HG03354 (cell line): ENCODE data around the gene HBA2.
"Not testable (repeated sequence)": the region's sequence is repeated elsewhere in the genome, so short reads cannot be mapped to it uniquely, and the experiment has no call there.

ENCODE experiments used
- ATAC-seq: cut with Tn5 transposase; IDR thresholded peaks from one replicate; pipeline ENCODE4 v1.9.1; 2021; ENCODE audit warnings: mild to moderate bottlenecking; ENCODE audit not compliant: unreplicated experiment, poor library complexity, severe bottlenecking

HBA2 gene

DNA sequence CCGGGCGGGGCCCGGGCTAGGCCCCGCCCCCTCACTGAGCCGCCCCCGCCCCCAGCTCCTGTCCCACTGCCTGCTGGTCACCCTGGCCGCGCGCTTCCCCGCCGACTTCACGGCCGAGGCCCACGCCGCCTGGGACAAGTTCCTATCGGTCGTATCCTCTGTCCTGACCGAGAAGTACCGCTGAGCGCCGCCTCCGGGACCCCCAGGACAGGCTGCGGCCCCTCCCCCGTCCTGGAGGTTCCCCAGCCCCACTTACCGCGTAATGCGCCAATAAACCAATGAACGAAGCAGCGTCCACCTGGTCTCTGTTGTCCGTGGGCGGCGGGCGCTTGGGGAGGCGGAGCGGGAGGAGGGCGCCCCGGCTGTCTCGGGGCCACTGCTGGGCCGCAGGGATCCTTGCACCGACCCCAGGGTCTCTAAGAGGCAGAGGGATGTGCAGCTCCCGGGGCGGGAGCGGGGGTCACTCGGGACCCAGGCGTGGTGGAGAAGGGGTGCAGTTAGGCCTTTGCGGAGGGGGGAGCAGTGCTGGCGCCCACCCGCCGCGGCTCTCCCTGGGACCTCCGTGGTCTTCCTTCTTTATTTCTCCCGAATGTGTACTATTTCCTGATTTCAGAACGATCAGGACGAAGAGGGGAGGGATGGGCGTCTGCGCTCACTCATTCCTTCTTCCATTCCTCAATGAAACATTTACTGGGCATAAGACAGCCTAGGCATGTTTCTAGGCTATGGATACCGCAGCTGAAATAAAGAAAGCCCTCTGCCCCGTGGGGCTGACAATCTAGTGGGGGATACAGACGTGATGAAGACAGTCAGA, 18.3 kb upstream of the HBA2 start:
- no peak for ATAC-seq

DNA sequence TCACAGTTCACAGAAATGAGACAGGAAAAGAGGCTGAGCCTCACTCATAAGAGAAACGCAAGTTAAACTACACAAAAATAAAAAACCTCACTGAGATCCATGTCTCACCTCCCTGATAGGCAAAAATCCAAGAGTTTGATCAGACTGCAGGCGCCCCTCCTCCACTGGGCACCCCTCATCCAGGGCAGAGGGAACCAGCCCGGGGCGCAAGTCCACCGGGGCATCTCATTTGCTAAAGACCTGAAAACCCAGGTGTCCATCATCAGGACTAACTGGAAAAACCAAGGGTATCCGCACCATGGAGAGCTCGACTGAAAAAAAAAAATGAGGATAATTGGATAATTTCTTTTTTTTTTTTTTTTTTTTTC, 17.7 kb upstream of the HBA2 start:
- no peak for ATAC-seq

DNA sequence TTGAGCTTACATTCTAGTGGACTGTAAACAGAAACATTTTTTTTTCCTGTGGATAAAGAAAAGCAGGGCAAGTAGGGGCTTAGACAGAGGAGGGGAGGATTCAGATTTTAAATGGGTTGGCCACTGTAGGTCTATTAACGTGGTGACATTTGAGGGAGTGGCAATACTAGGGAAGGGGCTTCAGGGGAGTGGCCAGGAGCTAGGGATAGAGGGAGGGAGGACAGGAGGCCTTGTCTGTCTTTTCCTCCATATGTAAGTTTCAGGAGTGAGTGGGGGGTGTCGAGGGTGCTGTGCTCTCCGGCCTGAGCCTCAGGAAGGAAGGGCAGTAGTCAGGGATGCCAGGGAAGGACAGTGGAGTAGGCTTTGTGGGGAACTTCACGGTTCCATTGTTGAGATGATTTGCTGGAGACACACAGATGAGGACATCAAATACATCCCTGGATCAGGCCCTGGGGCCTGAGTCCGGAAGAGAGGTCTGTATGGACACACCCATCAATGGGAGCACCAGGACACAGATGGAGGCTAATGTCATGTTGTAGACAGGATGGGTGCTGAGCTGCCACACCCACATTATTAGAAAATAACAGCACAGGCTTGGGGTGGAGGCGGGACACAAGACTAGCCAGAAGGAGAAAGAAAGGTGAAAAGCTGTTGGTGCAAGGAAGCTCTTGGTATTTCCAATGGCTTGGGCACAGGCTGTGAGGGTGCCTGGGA, 13.4 kb upstream of the HBA2 start:
- no peak for ATAC-seq

DNA sequence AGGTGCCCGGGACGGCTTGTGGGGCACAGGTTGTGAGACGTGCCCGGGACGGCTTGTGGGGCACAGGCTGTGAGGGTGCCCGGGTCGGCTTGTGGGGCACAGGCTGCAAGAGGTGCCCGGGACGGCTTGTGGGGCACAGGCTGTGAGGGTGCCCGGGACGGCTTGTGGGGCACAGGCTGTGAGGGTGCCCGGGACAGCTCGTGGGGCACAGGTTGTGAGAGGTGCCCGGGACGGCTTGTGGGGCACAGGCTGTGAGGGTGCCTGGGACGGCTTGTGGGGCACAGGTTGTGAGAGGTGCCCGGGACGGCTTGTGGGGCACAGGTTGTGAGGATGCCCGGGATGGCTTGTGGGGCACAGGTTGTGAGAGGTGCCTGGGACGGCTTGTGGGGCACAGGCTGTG, 12.4 kb upstream of the HBA2 start:
- not testable (repeated sequence) for ATAC-seq

DNA sequence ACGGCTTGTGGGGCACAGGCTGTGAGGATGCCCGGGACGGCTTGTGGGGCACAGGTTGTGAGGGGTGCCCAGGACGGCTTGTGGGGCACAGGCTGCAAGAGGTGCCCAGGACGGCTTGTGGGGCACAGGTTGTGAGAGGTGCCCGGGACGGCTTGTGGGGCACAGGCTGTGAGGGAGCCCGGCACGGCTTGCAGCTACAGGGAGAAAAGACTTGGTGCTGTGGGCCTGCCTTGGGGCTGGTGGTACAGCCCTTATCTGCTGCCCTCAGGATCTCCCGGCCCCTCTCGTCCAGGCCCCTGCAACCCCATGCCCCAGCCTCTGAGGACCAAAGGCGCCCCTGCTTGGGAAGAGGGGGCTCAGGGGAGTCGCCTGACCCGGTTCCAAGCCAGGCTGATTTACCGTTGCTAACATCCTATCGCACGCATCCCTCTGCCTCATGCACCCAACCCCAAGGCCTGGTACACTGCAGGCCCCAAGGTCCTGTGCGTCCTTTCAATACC, 11.9 kb upstream of the HBA2 start:
- ATAC-seq: no peak

DNA sequence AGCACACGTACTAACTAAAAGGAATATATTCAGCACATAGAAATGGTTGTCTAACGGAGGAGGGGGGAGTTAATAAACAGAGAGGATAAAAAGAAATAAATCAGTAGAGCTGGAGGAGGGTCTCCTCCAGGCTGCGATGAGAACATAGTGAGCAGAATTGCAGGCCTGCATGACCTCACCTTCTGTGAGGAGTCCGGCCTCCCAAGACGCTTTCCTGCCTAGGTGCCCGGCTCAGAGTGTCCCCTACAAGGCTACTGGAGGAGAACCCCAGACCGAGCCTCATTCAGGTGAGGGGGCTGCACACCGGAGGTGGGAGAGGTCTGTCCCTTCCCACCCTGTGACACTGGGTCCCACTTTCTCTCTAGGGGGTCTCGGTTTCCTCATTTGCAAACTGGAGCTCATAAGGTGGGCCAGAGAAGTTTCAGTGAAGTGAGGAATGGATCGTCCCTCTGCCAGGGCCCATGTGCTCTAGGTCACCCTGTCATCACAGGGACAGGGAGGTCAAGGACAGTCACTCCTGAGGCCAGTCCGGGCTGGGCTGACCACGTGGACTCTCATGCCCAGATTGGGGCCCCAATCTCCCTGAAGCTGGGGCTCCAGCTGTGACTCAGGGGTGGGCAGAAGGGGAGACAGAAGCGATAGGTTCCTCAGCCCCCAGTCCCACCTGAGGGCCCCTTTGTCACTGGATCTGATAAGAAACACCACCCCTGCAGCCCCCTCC, 10.2 kb upstream of the HBA2 start:
- ATAC-seq: no peak

DNA sequence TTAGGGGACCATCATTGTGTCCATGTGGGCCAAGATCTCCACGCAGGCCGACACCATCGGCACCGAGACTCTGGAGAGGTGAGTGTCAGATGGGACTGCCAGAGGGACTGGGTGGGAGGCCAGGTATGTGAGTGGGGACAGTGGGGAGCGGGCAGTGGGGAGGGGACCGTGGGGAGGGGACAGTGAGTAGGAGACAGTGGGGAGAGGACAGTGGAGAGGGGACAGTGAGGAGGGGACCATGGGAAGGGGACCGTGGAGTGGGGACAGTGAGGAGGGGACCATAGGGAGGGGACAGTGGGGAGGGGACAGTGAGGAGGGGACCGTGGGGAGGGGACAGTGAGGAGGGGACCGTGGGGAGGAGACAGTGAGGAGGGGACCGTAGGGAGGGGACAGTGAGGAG, 9.5 kb upstream of the HBA2 start:
- ATAC-seq: not testable (repeated sequence)

DNA sequence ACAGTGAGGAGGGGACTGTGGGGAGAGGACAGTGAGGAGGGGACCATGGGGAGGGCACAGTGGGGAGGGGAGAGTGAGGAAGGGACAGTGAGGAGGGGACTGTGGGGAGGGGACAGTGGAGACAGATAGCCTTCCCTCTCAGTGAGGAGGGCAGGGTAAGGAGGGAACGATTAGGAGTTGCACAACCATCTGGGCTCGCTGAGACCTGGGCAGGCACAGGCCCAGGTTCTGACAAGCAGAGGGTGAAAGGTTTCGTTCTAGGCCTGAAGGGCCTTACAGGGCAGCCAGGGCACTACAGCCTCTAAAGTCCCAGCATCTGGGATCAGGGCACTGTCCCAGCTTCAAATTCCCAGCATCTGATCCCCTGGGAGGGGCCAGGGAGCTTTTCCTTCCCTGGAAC, 9.0 kb upstream of the HBA2 start:
- ATAC-seq: not testable (repeated sequence)

DNA sequence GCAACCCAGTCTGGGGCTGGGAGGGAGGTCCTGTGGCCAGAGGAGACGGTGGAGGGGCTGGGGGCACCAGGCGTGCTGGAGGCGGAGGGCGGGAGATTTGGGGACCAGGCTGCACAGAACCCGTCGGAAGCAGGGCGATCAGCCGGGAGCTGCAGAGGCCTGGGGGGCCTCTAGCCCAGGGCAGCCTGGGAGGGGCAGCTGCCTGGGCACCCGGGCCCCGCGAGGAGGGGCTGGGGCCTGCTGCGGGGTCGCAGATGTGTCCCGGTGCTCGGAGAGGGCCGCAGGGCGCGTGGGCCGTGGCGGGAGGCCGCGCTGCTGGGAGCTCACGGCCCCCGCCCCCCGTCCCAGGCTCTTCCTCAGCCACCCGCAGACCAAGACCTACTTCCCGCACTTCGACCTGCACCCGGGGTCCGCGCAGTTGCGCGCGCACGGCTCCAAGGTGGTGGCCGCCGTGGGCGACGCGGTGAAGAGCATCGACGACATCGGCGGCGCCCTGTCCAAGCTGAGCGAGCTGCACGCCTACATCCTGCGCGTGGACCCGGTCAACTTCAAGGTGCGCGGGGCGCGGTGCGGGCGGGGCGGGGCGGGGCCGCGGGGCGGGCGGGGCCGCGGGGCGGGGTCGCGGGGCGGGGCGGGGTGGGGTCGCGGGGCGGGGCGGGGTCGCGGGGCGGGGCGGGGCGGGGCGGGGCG, 8.4 kb upstream of the HBA2 start:
- ATAC-seq: not testable (repeated sequence)

DNA sequence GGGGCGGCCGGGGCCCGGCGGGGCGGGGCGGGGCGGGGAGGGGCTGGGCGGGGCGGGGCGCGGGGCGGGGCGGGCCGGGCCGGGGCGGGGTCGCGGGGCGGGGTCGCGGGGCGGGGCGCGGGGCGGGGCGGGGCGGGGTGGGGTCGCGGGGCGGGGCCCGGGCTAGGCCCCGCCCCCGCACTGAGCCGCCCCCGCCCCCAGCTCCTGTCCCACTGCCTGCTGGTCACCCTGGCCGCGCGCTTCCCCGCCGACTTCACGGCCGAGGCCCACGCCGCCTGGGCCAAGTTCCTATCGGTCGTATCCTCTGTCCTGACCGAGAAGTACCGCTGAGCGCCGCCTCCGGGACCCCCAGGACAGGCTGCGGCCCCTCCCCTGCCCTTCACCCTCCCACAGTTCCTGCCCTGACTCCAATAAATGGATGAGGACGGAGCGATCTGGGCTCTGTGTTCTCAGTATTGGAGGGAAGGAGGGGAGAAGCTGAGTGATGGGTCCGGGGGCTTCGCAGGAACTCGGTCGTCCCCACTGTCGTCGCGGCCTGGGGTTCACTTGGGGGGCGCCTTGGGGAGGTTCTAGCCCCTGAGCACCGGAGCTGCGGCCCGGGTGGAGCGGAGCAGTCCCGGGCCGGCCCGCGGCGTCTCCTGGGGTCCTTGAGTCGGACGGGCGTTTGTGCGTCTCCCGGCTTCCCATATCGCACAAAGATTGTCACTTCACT, 7.7 kb upstream of the HBA2 start:
- no peak for ATAC-seq

DNA sequence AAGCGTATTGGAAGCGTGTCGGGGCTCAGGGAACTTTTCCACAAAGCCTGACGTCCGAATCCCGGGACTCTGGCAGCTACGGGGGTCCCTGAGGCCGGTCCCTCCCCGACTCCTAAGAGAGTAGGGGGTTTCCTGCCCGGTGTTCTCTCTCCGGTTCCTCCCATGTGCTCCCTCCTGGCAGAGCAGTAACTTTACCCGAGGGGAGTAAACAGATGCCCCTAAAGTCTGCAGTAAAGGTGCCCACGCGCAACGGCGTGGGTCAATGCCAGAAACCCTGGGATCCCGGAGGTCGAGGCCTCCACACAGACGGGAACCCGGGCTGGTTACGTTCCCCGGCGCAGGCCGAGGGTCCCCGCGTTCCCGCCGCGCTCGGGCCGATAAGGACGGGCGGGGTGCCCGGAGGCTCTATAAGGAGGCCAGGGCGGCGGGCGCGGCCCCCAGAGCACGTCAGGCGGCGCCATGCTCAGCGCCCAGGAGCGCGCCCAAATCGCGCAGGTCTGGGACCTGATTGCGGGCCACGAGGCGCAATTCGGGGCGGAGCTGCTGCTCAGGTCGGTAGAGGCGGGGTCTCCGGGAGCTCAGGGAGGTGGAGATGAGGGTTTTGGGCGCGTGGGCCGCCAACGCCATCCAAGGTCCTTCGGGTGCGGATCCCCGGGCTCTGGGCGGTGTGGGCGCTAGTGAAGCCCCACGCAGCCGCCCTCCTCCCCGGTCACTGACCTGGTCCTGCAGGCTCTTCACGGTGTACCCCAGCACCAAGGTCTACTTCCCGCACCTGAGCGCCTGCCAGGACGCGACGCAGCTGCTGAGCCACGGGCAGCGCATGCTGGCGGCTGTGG, 6.9 kb upstream of the HBA2 start, which contains the start of gene HBM:
Gene HBM (plus strand): TSS at position 440 of the 836 bp plus-strand sequence. CDS start 20 bp downstream, at position 460.
- no peak for ATAC-seq

DNA sequence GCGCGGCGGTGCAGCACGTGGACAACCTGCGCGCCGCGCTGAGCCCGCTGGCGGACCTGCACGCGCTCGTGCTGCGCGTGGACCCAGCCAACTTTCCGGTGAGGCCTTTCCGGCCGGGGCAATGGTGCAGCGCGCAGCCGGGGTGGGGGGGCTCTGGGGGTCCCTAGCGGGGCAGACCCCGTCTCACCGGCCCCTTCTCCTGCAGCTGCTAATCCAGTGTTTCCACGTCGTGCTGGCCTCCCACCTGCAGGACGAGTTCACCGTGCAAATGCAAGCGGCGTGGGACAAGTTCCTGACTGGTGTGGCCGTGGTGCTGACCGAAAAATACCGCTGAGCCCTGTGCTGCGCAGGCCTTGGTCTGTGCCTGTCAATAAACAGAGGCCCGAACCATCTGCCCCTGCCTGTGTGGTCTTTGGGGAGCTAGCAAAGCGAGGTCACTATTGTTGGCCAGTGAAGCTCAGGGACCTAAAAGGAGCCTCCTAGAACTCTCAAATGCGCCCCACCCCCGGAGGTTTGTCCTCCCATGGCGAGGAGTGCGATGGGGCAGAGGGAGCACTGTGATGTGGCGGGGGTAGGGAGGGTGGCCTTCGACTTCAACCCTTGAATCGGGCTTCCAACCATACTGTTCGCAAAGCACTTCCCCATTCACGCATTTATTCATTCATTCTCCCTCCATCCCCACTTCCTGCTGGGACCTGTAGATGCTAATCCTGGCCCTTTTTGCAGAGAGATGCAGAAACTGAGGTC, 6.1 kb upstream of the HBA2 start:
- no peak for ATAC-seq

DNA sequence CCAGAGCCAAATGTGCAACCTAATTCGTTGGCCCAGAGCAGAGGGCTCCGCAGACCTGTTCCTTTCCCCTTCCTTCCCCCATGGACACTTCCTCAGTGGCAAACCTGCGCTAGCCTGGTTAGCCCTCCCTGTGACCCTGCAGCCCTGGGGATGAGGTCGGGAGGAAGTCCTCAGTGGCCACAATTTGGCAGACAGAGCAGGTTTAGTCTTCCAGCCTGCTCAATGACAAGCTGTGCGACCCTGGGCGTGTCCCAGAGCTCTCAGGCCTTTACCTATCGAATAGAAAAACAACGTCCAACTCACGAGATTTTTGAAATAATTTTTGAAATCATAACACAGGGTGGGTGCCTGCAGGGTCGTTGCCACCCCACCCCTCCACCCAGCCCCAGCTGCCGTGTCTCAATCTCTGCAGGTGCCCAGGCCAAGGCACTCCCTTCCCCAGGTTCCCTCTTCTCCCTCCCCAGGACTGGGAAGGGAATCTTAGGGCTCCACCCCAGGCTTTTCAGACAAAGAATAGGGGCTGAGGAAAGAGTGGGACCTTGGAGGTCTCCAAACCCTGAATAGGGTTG, 5.5 kb upstream of the HBA2 start:
- no peak for ATAC-seq

DNA sequence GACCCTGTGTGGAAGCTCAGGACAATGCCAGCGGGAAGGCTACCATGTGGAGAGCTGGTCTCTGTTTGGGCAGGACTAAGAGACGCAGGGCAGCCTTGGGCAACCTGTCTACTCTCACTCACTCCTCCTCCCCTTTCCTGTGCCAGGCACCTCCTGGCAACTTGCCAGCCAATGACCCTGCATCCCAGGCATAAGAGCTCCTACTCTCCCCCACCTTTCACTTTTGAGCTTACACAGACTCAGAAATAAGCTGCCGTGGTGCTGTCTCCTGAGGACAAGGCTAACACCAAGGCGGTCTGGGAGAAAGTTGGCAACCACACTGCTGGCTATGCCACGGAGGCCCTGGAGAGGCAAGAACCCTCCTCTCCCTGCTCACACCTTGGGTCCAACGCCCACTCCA, 4.3 kb upstream of the HBA2 start:
- no peak for ATAC-seq

DNA sequence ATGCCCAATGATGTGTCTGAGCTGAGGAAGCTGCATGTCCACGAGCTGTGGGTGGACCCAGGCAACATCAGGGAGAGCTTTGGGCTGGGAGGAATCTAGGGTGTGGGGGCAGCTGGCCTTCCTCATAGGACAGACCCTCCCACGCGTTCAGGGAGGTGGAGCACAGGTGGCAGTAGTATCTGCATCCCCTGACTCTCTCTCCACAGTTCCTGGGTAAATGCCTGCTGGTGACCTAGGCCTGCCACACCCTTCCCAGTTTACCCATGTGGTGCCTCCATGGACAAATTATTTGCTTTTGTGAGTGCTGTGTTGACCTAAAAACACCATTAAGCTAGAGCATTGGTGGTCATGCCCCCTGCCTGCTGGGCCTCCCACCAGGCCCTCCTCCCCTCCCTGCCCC, 3.7 kb upstream of the HBA2 start:
- no peak for ATAC-seq

DNA sequence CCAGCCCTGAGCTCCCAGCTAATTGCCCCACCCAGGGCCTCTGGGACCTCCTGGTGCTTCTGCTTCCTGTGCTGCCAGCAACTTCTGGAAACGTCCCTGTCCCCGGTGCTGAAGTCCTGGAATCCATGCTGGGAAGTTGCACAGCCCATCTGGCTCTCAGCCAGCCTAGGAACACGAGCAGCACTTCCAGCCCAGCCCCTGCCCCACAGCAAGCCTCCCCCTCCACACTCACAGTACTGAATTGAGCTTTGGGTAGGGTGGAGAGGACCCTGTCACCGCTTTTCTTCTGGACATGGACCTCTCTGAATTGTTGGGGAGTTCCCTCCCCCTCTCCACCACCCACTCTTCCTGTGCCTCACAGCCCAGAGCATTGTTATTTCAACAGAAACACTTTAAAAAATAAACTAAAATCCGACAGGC, 2.6 kb upstream of the HBA2 start:
- not testable (repeated sequence) for ATAC-seq

DNA sequence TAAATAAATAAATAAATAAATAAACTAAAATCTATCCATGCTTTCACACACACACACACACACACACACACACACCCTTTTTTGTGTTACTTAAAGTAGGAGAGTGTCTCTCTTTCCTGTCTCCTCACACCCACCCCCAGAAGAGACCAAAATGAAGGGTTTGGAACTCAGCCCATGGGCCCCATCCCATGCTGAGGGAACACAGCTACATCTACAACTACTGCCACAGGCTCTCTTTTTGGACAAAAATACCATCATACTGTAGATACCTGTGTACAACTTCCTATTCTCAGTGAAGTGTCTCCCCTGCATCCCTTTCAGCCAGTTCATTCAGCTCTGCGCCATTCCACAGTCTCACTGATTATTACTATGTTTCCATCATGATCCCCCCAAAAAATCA, 1.9 kb upstream of the HBA2 start:
- ATAC-seq: no peak
